ENCODE results near the gene CTRL.

GRCh38 chr16:67936124-67936879, 4.6 kb upstream of the CTRL start, which contains the start of gene PSMB10:
- TF ChIP-seq EZH2 (IDR thresholded peaks at IDR 0.05; ENCODE audit: low read depth) (no peak), CTCF (conservative IDR thresholded peaks at IDR 0.05) (no peak)
